Stimulated activated CD4-positive, alpha-beta T cell treated with anti-CD3 and anti-CD28 coated beads, TNF-alpha, amount 100 ng/mL, for 24 hours (primary cell): ENCODE data around the gene PTPN1.
"Not testable (repeated sequence)": the region's sequence is repeated elsewhere in the genome, so short reads cannot be mapped to it uniquely, and the experiment has no call there.

Experiments used
- DNase-seq, 3 experiments: peaks; one replicate each; pipeline ENCODE4 v3.0.0-alpha.2; 2020; ENCODE audit warnings: low read depth in 3 of 3

Gene PTPN1

GRCh38 chr20:50509923-50510705 is at the start of gene PTPN1:
Gene PTPN1, plus strand, starts transcription at chr20:50510383. Its CDS starts 145 bp downstream, at chr20:50510528.
- peak; percentile 98 to 99 (median 98) for DNase-seq

DNA sequence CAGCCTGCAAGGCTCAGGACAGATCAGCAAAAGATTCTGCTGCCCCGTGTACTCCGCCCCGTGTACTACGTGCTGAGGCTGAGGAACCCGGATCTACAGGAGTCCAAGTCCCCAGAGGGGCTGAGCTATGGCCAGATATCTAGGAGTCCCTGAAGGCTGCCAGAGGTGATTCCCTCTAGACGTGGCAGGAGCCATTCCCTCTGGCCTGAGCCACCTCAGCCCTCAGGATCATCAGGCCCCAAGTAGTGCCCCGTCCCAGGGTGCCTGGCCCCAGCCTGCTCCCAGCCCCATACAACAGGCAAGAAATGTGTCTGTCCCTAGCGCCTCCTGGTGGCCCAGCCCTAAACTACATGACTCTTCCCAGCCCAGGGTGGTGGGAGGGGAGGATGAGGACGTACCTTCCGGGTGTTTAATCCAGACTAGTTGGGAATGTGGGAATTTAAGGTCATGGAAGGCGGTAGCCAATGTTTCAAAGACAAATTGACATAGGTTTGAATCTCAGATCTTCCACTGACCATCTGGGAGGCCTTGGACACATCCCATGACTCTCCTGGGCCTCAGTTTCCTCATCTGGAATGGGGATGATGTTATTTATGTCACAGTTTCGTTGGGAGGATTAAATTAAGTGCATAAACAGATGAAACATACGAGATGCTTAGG is 49.4 kb upstream of the PTPN1 start:
- peak; percentile 67 to 84 (median 71) for DNase-seq

DNA sequence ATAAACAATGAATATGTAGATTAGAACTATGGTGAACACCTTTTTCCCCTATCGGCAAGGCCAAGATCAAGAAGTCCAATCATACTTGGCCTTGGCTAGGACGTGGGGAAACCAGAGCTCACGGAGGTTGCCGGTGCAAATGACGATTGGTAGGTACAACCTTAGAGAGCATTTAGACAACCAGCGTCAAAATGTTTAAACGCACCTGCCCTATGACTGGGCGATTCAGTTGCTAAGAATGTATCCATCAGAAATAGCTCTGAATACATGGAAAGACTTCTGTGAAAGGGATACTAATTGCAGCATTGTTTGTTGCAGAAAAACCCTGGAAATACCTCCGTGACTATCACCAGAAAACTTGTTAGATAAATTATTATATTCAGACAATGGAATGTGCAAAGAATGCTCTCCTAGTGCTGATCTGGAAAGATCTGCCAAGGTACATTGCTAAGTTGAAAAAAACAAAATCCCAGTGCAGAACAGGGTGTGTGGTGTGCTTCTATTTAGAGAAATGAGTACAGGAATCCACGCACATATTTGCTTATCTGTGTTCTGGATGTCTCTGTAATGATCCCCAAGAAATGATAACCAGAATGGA is 48.0 kb upstream of the PTPN1 start:
- DNase-seq = no peak

GRCh38 chr20:50464026-50464724 is 46.0 kb upstream of the PTPN1 start:
- peak in 2 of 3 experiments; percentile 26 to 51 for DNase-seq

GRCh38 chr20:50464725-50465650 is 45.2 kb upstream of the PTPN1 start:
- no peak for DNase-seq

GRCh38 chr20:50467174-50467573 is 43.0 kb upstream of the PTPN1 start:
- DNase-seq = no peak

DNA sequence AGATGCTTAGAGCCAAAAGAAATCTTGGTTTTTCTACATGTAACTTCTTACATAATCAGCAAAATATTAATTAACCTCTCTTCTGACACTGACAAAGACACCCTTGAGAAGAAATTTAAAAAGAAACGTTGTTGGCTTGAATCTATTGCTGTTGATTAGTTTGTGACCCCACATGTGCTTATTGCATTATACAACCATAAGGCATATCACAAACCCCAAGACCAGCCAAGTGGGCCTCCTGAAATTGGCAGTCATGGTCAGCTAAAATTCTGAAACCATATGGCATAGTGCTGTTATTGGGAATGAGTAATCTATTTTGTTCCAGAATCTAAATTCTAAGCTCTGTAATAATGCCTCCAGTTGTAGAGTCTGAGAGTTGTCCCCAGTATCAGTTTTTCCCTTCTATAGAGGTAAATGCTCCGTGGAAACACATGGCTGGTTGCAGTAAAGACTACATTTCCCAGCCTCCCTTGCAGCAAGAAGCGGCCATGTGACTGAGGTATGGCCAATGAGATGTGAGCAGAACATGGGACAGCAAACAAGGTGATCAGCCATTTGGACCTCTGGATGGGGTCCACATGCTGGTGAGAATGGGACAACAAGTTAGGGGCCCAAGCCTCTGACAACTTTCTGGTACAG is 42.3 kb upstream of the PTPN1 start:
- peak in 1 of 3 experiments; percentile 32 for DNase-seq

- no peak for DNase-seq
Measured at GRCh38 chr20:50468378-50468798, 41.8 kb upstream of the PTPN1 start.

DNA sequence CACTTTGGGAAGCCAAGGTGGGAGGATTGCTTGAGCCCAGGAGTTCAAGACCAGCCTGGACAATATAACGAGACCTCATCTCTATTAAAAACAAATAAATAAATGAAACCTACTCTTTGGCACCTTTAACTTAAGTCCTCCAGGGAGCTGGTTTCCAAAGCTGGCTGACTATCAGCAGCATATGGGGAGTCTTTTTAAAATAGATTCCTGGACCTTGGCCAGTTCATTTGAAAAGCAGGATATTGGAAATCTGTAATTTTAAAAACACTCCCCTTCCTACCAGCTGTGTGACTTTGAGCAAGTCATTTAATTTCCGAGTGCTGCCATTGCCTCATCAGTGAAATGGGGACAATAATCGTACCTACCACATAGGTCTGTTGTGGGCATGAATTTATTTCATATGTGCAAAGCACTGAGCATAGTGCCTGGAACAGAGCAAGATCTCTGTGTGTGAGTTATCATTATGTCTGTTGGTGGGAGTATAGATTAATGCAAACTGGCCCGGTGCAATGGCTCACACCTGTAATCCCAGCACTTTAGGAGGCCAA is 40.9 kb upstream of the PTPN1 start:
- no peak for DNase-seq

DNA sequence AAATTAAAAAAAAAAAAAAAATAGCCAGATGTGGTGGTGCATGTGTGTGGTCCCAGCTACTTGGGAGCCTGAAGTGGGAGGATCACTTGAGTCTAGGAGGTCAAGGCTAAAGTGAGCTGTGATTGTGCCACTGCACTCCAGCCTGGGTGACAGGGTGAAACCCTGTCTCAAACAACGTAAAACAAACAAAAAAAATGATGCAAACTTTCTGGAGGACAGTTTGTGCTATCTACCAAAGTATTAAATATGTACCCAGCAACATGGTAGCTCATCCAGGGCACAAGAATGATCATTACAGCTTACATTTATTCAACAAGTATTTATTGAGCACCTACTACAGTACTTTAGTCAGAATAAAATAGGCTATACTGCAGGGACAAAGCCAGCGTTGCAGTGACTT is 40.4 kb upstream of the PTPN1 start:
- no peak for DNase-seq

- no peak for DNase-seq
Measured at GRCh38 chr20:50470264-50470858, 39.8 kb upstream of the PTPN1 start.

GRCh38 chr20:50471231-50471630 is 39.0 kb upstream of the PTPN1 start:
- DNase-seq = no peak

GRCh38 chr20:50472693-50473664 is 37.2 kb upstream of the PTPN1 start:
- DNase-seq = no peak

- not testable (repeated sequence) for DNase-seq
Measured at GRCh38 chr20:50474356-50474755, 35.8 kb upstream of the PTPN1 start.

GRCh38 chr20:50475681-50476292 is 34.4 kb upstream of the PTPN1 start:
- no peak for DNase-seq

DNA sequence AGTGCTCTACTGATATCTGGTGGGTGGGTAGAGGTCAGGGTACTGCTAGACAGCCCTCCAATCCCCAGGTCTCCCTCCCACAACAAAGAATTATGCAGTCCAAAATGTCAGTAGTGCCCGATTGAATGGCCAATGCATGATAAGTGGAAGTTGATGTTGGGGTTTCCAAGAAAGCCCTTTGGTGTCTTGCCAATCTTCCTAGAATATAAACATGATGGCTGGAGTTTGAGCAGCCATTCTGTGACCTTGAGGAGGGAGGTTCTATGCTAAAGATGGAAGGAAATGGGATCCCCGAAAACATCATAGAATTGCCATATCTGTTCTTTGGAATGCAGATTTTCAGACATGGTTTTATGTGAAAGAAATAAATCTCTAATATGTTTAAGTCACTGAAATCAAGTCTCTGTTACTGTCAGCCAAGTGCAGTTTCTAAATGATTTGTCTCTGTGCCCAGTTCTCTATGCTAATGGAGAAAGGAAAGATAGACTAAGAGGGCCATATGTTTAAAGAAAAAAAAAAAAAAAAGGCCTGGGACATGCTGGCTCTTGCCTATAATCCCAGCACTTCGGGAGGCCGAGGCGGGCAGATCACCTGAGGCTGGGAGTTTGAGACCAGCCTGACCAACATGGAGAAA is 32.8 kb upstream of the PTPN1 start:
- no peak for DNase-seq

GRCh38 chr20:50478162-50478990 is 31.8 kb upstream of the PTPN1 start:
- peak; percentile 59 to 75 (median 68) for DNase-seq
